G401 (cell line): Measurements from ENCODE around the gene SENP5. TPM values are rescaled to one million over a fixed set of nuclear protein-coding genes. Genes with fewer than 3 reads are reported as not detected.

ENCODE experiments used
- total RNA-seq: library from RNA; depleted of rRNA; stranded (reverse); fragments of >200 nt; shearing (Covaris generic); gene quantifications from 2 replicates; pipeline ENCODE4 v1.2.3, GENCODE V29; 2014; rRNA removed

Gene SENP5
- total RNA-seq, 1 experiment from 2014 or later, result 37.7 TPM

Other genes with a start within 250 kb of the SENP5 start
- gene NRROS, start 228.2 kb upstream of the SENP5 start, total RNA-seq, result 7.1 and 11.6 TPM in 2 replicates
- 4.4 and 8.7 TPM in 2 replicates for gene CEP19, start 155.7 kb upstream of the SENP5 start, total RNA-seq
- gene PIGX, start 155.5 kb upstream of the SENP5 start, total RNA-seq, result 21.7 and 22.0 TPM in 2 replicates
- gene PAK2, start 128.1 kb upstream of the SENP5 start, total RNA-seq, result 33.5 and 37.6 TPM in 2 replicates
- gene NCBP2, start 74.6 kb downstream of the SENP5 start, total RNA-seq, result 33.1 and 34.6 TPM in 2 replicates
- not detected in 2 replicates for gene PIGZ, start 100.9 kb downstream of the SENP5 start, total RNA-seq
- 19.3 and 19.7 TPM in 2 replicates for gene MELTF, start 161.9 kb downstream of the SENP5 start, total RNA-seq